Measurements from ENCODE around the gene MRPL47. TPM values are rescaled to one million over a fixed set of nuclear protein-coding genes. Genes with fewer than 3 reads are reported as not detected.

The MRPL47 gene
- total RNA-seq, 1 experiment from 2014 or later = 56.1 TPM

GRCh38 chr3:179589143-179589542, 15.3 kb downstream of the MRPL47 start:
- Histone ChIP-seq H3F3A (ENCODE audit: insufficient read depth, low read depth) (peaks cover 5% of the 10 kb centered on the region; the same call in 1 of the 2 replicates), H3K27ac (no peak overlapping the region), H3K4me2 (no peak overlapping the region), H3K4me3 (no peak overlapping the region), H4K20me1 (ENCODE audit: insufficient read depth) (no peaks in the 10 kb centered on the region), H3K4me1 (replicated peaks; ENCODE audit: insufficient read depth) (no peaks in the 10 kb centered on the region), H2AFZ (no peak overlapping the region), H3K27me3 (ENCODE audit: insufficient read depth, low read depth) (no peaks in the 10 kb centered on the region), H3K9me2 (ENCODE audit: insufficient read depth) (no peaks in the 10 kb centered on the region), H3K79me2 (ENCODE audit: low read depth) (no peaks in the 10 kb centered on the region), H3K36me3 (ENCODE audit: low read depth) (peaks cover 44% of the 10 kb centered on the region), H3K9me3 (ENCODE audit: insufficient read depth, low read depth) (no peaks in the 10 kb centered on the region)
- POLR2A ChIA-PET (ENCODE audit: unreplicated experiment) = interaction anchor here (0.8 kb wide), 1 partner anchor 26 kb away, joined by 8 read pairs; the partner anchor contains the start of gene ACTL6A
- intact Hi-C loops (cut with micrococcal nuclease; ENCODE audit: unreplicated experiment) = loop anchor here (10.0 kb wide), 1 partner anchor 1376 kb away; no protein-coding TSS in a partner anchor
- DNase-seq = no peak
- CTCF ChIA-PET = no interaction called here
- no peak for TF ChIP-seq CTCF (conservative IDR thresholded peaks at IDR 0.05)
- no peak for TF ChIP-seq EZH2 (IDR thresholded peaks at IDR 0.05; ENCODE audit: low read depth)
- no TSS peak for BruUV-seq (replicated peaks)

GRCh38 chr3:179580992-179581391, 23.4 kb downstream of the MRPL47 start:
- Histone ChIP-seq H3K27me3 (ENCODE audit: insufficient read depth, low read depth) (no peaks in the 10 kb centered on the region), H4K20me1 (ENCODE audit: insufficient read depth) (0 out of 2 replicates have a peak, but pooled peaks cover 5% of the 10 kb centered on the region), H2AFZ (no peak overlapping the region), H3K4me1 (replicated peaks; ENCODE audit: insufficient read depth) (no peaks in the 10 kb centered on the region), H3K4me2 (no peak overlapping the region), H3K36me3 (ENCODE audit: low read depth) (peaks cover 34% of the 10 kb centered on the region), H3K27ac (no peak overlapping the region), H3K4me3 (no peak overlapping the region), H3K79me2 (ENCODE audit: low read depth) (no peaks in the 10 kb centered on the region), H3K9me3 (ENCODE audit: insufficient read depth, low read depth) (no peaks in the 10 kb centered on the region), H3F3A (ENCODE audit: insufficient read depth, low read depth) (0 out of 2 replicates have a peak, but pooled peaks cover 4% of the 10 kb centered on the region), H3K9me2 (ENCODE audit: insufficient read depth) (no peaks in the 10 kb centered on the region)
- DNase-seq = no peak
- no TSS peak for BruUV-seq (replicated peaks)
- TF ChIP-seq CTCF (conservative IDR thresholded peaks at IDR 0.05) (no peak), EZH2 (IDR thresholded peaks at IDR 0.05; ENCODE audit: low read depth) (no peak)
- CTCF ChIA-PET = no interaction called here
- POLR2A ChIA-PET (ENCODE audit: unreplicated experiment) = no interaction called here
- intact Hi-C loops (cut with micrococcal nuclease; ENCODE audit: unreplicated experiment) = loop anchor here (10.0 kb wide), 1 partner anchor 1384 kb away; no protein-coding TSS in a partner anchor

- POLR2A ChIA-PET (ENCODE audit: unreplicated experiment) = no interaction called here
- DNase-seq = no peak
These were observed 38.9 kb downstream of the MRPL47 start for GRCh38 chr3:179565496-179565895.

More at GRCh38 chr3:179565496-179565895, 38.9 kb downstream of the MRPL47 start:
- Histone ChIP-seq H3K27me3 (ENCODE audit: insufficient read depth, low read depth) (no peaks in the 10 kb centered on the region), H3K27ac (no peak overlapping the region), H3K79me2 (ENCODE audit: low read depth) (peaks cover 56% of the 10 kb centered on the region), H3K4me3 (no peak overlapping the region), H3K9me2 (ENCODE audit: insufficient read depth) (no peaks in the 10 kb centered on the region), H3F3A (ENCODE audit: insufficient read depth, low read depth) (peaks cover 10% of the 10 kb centered on the region; the same call in 1 of the 2 replicates), H3K9me3 (ENCODE audit: insufficient read depth, low read depth) (no peaks in the 10 kb centered on the region), H3K36me3 (ENCODE audit: low read depth) (peaks cover 13% of the 10 kb centered on the region), H4K20me1 (ENCODE audit: insufficient read depth) (peaks cover 28% of the 10 kb centered on the region; the same call in 1 of the 2 replicates), H3K4me2 (0 out of 2 replicates have a peak overlapping the region, but pooled peaks have one; percentile 4), H2AFZ (no peak overlapping the region), H3K4me1 (replicated peaks; ENCODE audit: insufficient read depth) (peaks cover 24% of the 10 kb centered on the region)
- CTCF ChIA-PET = interaction anchor here (0.5 kb wide), 1 partner anchor 393 kb away, joined by 3 read pairs; no protein-coding TSS in a partner anchor
- BruUV-seq (replicated peaks) = no TSS peak
- intact Hi-C loops (cut with micrococcal nuclease; ENCODE audit: unreplicated experiment) = no loop called here
- TF ChIP-seq CTCF (conservative IDR thresholded peaks at IDR 0.05) = no peak
- TF ChIP-seq EZH2 (IDR thresholded peaks at IDR 0.05; ENCODE audit: low read depth) = no peak
